Spleen (tissue), 7 donors: Measurements from ENCODE around the gene OR5H1.

Experiments
- CTCF ChIP-seq, 11 experiments: fragments of 200-600 bp in 7 of 11; fragments of 450-650 bp in 4 of 11; sonication (generic) in 4 of 11; IDR thresholded peaks in 8 of 11; conservative IDR thresholded peaks in 3 of 11; 1 replicate in 7 of 11; 2 replicates in 4 of 11; pipeline versions ENCODE4 v1.4.0 to v1.8.0; 2016 to 2021; ENCODE audit warnings: antibody characterized with exemption in 11 of 11, inconsistent platforms in 4 of 11, mild to moderate bottlenecking in 1 of 11
- POLR2AphosphoS5 ChIP-seq, 3 donors: sonication (generic); formaldehyde crosslinking; IDR thresholded peaks; one replicate each; pipeline ENCODE4 v1.5.1; 2017; ENCODE audit warnings: antibody characterized with exemption in 3 of 3
- donor health status: DM: no; HTN: no; CAD: no; lungs with moderate emphysema.
- donor health status: DM: no; HTN: no; CAD: no.
- donor health status: DM: no; HTN: no; CAD: no.

DNA sequence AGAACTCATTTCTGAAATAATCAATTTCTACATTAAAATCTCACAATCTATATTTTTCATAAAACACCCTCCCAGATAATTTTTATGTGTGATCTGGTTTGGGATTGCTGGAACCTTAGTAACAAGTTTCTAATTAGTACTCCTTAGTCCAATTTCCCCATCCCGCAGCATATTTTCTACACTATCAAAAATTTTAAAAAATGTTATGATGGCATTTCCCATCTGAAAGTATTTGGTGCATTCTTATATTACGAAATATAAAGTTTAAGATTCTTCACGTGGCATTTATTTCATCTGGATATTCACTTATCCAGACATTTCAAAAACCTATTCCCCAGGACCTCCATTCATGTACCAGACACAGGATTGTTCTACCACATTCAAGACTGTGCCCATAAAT is 18.2 kb downstream of the OR5H1 start:
- TF ChIP-seq CTCF (IDR thresholded peaks at IDR 0.05 in 8 of 11, conservative IDR thresholded peaks at IDR 0.05 in 3 of 11) (no peak), POLR2AphosphoS5 (IDR thresholded peaks at IDR 0.05) (no peak)
